ENCODE results near the gene ENTHD1. TPM values are rescaled to one million over a fixed set of nuclear protein-coding genes. Genes with fewer than 3 reads are reported as not detected.

ENTHD1 gene
- not detected in 2 replicates for total RNA-seq (ENCODE audit: low replicate concordance)

- peaks cover 4% of the 10 kb centered on the region for H3K27me3 ChIP-seq
- Mint-ChIP-seq H3K27ac (peak within 1 kb of the TSS; percentile 13), H3K9me3 (no peaks in the 10 kb centered on the region), H3K27me3 (ENCODE audit: insufficient read depth, low read depth) (no peaks in the 10 kb centered on the region), H3K4me3 (no peak within 1 kb of the TSS), H3K36me3 (no peaks in the 10 kb centered on the region), H3K4me1 (peaks cover 7% of the 10 kb centered on the region)
- no peak within 1 kb of the TSS for H3K9ac ChIP-seq
- H3K4me1 ChIP-seq, result peaks cover 6% of the 10 kb centered on the region
- no peak for DNase-seq (ENCODE audit: low spot score)
- no peaks in the 10 kb centered on the region for H3F3A ChIP-seq (ENCODE audit: low read depth)
- H3K36me3 ChIP-seq, result no peaks in the 10 kb centered on the region
- H3K9me3 ChIP-seq (ENCODE audit: low read depth), result no peaks in the 10 kb centered on the region
- TF ChIP-seq CTCF (IDR thresholded peaks at IDR 0.05) (no peak), EZH2phosphoT487 (IDR thresholded peaks at IDR 0.05) (no peak), EZH2 (IDR thresholded peaks at IDR 0.05) (no peak)
- H3K79me2 ChIP-seq (ENCODE audit: low read depth), result no peaks in the 10 kb centered on the region
- H2AFZ ChIP-seq (replicated peaks), result peak within 1 kb of the TSS; percentile 37
- H3K4me2 ChIP-seq, result no peak within 1 kb of the TSS
- no peaks in the 10 kb centered on the region for H4K20me1 ChIP-seq (ENCODE audit: low read depth)
- H3K27ac ChIP-seq, result no peak within 1 kb of the TSS
- no peak within 1 kb of the TSS for H3K4me3 ChIP-seq
Measured at GRCh38 chr22:39893526-39893925, at the start of gene ENTHD1. Gene ENTHD1 (minus strand): TSS chr22:39893760. CDS start chr22:39887748, 6,012 bp downstream.

GRCh38 chr22:39943337-39943736 lies 49.8 kb upstream of the ENTHD1 start:
- peaks cover 36% of the 10 kb centered on the region for H3K4me1 Mint-ChIP-seq
- H2AFZ ChIP-seq (replicated peaks), result no peak overlapping the region

GRCh38 chr22:39942439-39943230 lies 49.1 kb upstream of the ENTHD1 start:
- H3K4me3 Mint-ChIP-seq, result no peak overlapping the region
- Histone ChIP-seq H2AFZ (replicated peaks) (no peak overlapping the region), H3K4me2 (no peak overlapping the region), H4K20me1 (ENCODE audit: low read depth) (peaks cover 8% of the 10 kb centered on the region), H3K27me3 (peaks cover 19% of the 10 kb centered on the region), H3K4me3 (no peak overlapping the region), H3K27ac (no peak overlapping the region), H3K9me3 (ENCODE audit: low read depth) (no peaks in the 10 kb centered on the region), H3K36me3 (no peaks in the 10 kb centered on the region), H3K9ac (no peak overlapping the region), H3K4me1 (peaks cover 33% of the 10 kb centered on the region), H3K79me2 (ENCODE audit: low read depth) (no peaks in the 10 kb centered on the region), H3F3A (ENCODE audit: low read depth) (peaks cover 9% of the 10 kb centered on the region)
- no peak for DNase-seq (ENCODE audit: low spot score)
- H3K27ac Mint-ChIP-seq, result no peak overlapping the region
- peaks cover 36% of the 10 kb centered on the region for H3K4me1 Mint-ChIP-seq
- peaks cover 4% of the 10 kb centered on the region for H3K27me3 Mint-ChIP-seq (ENCODE audit: insufficient read depth, low read depth)
- no peaks in the 10 kb centered on the region for H3K9me3 Mint-ChIP-seq
- TF ChIP-seq CTCF (IDR thresholded peaks at IDR 0.05), result no peak
- no peak for TF ChIP-seq EZH2phosphoT487 (IDR thresholded peaks at IDR 0.05)
- TF ChIP-seq EZH2 (IDR thresholded peaks at IDR 0.05), result no peak
- H3K36me3 Mint-ChIP-seq, result no peaks in the 10 kb centered on the region

More at GRCh38 chr22:39943337-39943736, 49.8 kb upstream of the ENTHD1 start:
- H3K27ac Mint-ChIP-seq, result no peak overlapping the region
- no peaks in the 10 kb centered on the region for H3K36me3 Mint-ChIP-seq
- Histone ChIP-seq H3K79me2 (ENCODE audit: low read depth) (no peaks in the 10 kb centered on the region), H3K9ac (no peak overlapping the region), H3K9me3 (ENCODE audit: low read depth) (no peaks in the 10 kb centered on the region), H3K36me3 (no peaks in the 10 kb centered on the region), H3K27ac (no peak overlapping the region), H3K4me1 (peaks cover 33% of the 10 kb centered on the region), H3K27me3 (peaks cover 14% of the 10 kb centered on the region), H3F3A (ENCODE audit: low read depth) (peaks cover 9% of the 10 kb centered on the region), H3K4me2 (no peak overlapping the region), H4K20me1 (ENCODE audit: low read depth) (peaks cover 8% of the 10 kb centered on the region), H3K4me3 (no peak overlapping the region)
- H3K9me3 Mint-ChIP-seq, result no peaks in the 10 kb centered on the region
- peak; percentile 61 for DNase-seq (ENCODE audit: low spot score)
- H3K4me3 Mint-ChIP-seq, result no peak overlapping the region
- TF ChIP-seq CTCF (IDR thresholded peaks at IDR 0.05), result peak; percentile 46
- no peak for TF ChIP-seq EZH2 (IDR thresholded peaks at IDR 0.05)
- TF ChIP-seq EZH2phosphoT487 (IDR thresholded peaks at IDR 0.05), result no peak
- H3K27me3 Mint-ChIP-seq (ENCODE audit: insufficient read depth, low read depth), result peaks cover 4% of the 10 kb centered on the region

Data from neural progenitor cell (in vitro differentiated cells).